Uterine smooth muscle cell (primary cell): ENCODE results near the gene FBXW10. TPM values are rescaled to one million over a fixed set of nuclear protein-coding genes. Genes with fewer than 3 reads are reported as not detected.

Experiments used
- total RNA-seq: library from RNA; depleted of rRNA; stranded (reverse); fragments of >200 nt; gene quantifications from 2 replicates; pipeline ENCODE4 v1.2.3, GENCODE V29; 2014

The FBXW10 gene
- under 0.01 and 0.12 TPM in 2 replicates for total RNA-seq

GRCh38 chr17:18743699-18744421 lies at the start of gene FBXW10:
Gene FBXW10 (plus strand): TSS chr17:18744054. CDS start chr17:18744245, 191 bp downstream.

GRCh38 chr17:18780991-18781718 lies 37.3 kb downstream of the FBXW10 start, which contains the start of gene TVP23B:
Gene TVP23B (plus strand): TSS chr17:18781183. CDS start chr17:18781294, 111 bp downstream.

Other genes starting within 250 kb of the FBXW10 start
- not detected in 2 replicates for gene TBC1D28, start 99.7 kb upstream of the FBXW10 start, total RNA-seq
- gene FOXO3B, start 61.7 kb upstream of the FBXW10 start, total RNA-seq = 3.7 and 5.1 TPM in 2 replicates
- 99.5 and 131 TPM in 2 replicates for gene TVP23B, start 37.1 kb downstream of the FBXW10 start, total RNA-seq
- 50.6 and 50.9 TPM in 2 replicates for gene PRPSAP2, start 114.1 kb downstream of the FBXW10 start, total RNA-seq
- gene SLC5A10, start 208.1 kb downstream of the FBXW10 start, total RNA-seq = under 0.01 TPM in 1 of 2 replicates, not detected in the other